B cell (primary cell): ENCODE data around the gene CERS1. TPM values are rescaled to one million over a fixed set of nuclear protein-coding genes. Genes with fewer than 3 reads are reported as not detected.

Source experiments
- ATAC-seq: fragments of 200-7000 bp; cut with Tn5 transposase; one replicate; pipeline ENCODE4 v1.10.0; 2021; ENCODE audit warnings: low read depth, mild to moderate bottlenecking, moderate number of reproducible peaks, moderate library complexity
- CTCF ChIA-PET: fragments of 350-600 bp; sonication (Branson Sonifier 250); formaldehyde crosslinking; loops from one replicate; lab custom pipeline; 2021; ENCODE audit warnings: antibody characterized with exemption, inconsistent platforms; lab: Charles Lee
- POLR2A ChIA-PET: fragments of 350-600 bp; sonication (Branson Sonifier 250); formaldehyde crosslinking; loops from one replicate; lab custom pipeline; 2021; ENCODE audit warnings: antibody characterized with exemption; lab: Charles Lee
- DNase-seq: peaks from one replicate; pipeline ENCODE4 v3.0.0; 2013
- H2AFZ ChIP-seq: 2 replicates; pipeline ENCODE4 v1.6.1; 2012; ENCODE audit warnings: mild to moderate bottlenecking, low read depth, low read length; ENCODE audit not compliant: insufficient read depth, poor library complexity, severe bottlenecking
- H3K27ac ChIP-seq, 2 donors: 1 replicate in 1 of 2; 2 replicates in 1 of 2; pipeline ENCODE4 v1.5.1; 2012 to 2013; ENCODE audit warnings: low read length in 2 of 2, mild to moderate bottlenecking in 2 of 2, moderate library complexity in 1 of 2
- H3K27me3 ChIP-seq, 4 experiments: fragments of 200-600 bp in 1 of 4; sonication (generic) in 1 of 4; replicated peaks in 1 of 4; 1 replicate in 2 of 4; 2 replicates in 2 of 4; pipeline versions ENCODE4 v1.6.1 to v1.7.0; 2013 to 2016; ENCODE audit warnings: low read length in 3 of 4, mild to moderate bottlenecking in 2 of 4, mixed read lengths in 1 of 4, moderate library complexity in 1 of 4; ENCODE audit not compliant: insufficient read depth in 4 of 4, control insufficient read depth in 3 of 4; ENCODE audit errors: control extremely low read depth in 1 of 4
- H3K36me3 ChIP-seq, 2 experiments: replicated peaks in 1 of 2; 1 replicate in 1 of 2; 2 replicates in 1 of 2; pipeline versions ENCODE4 v1.6.1 to v1.7.1; 2013; ENCODE audit warnings: low read length in 1 of 2; ENCODE audit not compliant: insufficient read depth in 2 of 2, control insufficient read depth in 1 of 2; ENCODE audit errors: control extremely low read depth in 1 of 2, extremely low read depth in 1 of 2
- H3K4me1 ChIP-seq, 2 donors: fragments of 200-600 bp in 1 of 2; sonication (generic) in 1 of 2; 1 replicate in 1 of 2; 2 replicates in 1 of 2; pipeline versions ENCODE4 v1.5.1 to v1.6.1; 2013 to 2017; ENCODE audit warnings: low read length in 2 of 2; ENCODE audit not compliant: control insufficient read depth in 2 of 2, insufficient read depth in 2 of 2
- H3K4me2 ChIP-seq: replicated peaks from 2 replicates; pipeline ENCODE3; 2012; ENCODE audit warnings: mild to moderate bottlenecking, low read depth, low read length; ENCODE audit not compliant: poor library complexity, severe bottlenecking
- H3K4me3 ChIP-seq, 5 experiments: fragments of 200-600 bp in 1 of 5; sonication (generic) in 1 of 5; 1 replicate in 3 of 5; 2 replicates in 2 of 5; pipeline versions ENCODE4 v1.5.1 to v1.7.0; 2011 to 2016; ENCODE audit warnings: low read length in 4 of 5, mild to moderate bottlenecking in 4 of 5, low read depth in 2 of 5, control low read depth in 1 of 5, moderate library complexity in 1 of 5; ENCODE audit not compliant: insufficient read depth in 1 of 5; ENCODE audit errors: control extremely low read depth in 1 of 5, extremely low read depth in 1 of 5
- H3K79me2 ChIP-seq: fragments of 200-600 bp; sonication (generic); one replicate; pipeline ENCODE4 v1.6.0; 2016; ENCODE audit warnings: low read length; ENCODE audit not compliant: control insufficient read depth, insufficient read depth
- H3K9ac ChIP-seq: fragments of 200-600 bp; sonication (generic); 2 replicates; pipeline ENCODE4 v1.6.1; 2017; ENCODE audit warnings: mild to moderate bottlenecking, low read length, moderate library complexity
- H3K9me3 ChIP-seq, 3 donors: one replicate each; pipeline versions ENCODE4 v1.6.1 to v1.7.1; 2013; ENCODE audit warnings: low read length in 2 of 3; ENCODE audit not compliant: control insufficient read depth in 2 of 3, insufficient read depth in 1 of 3; ENCODE audit errors: control extremely low read depth in 1 of 3
- H4K20me1 ChIP-seq: 2 replicates; pipeline ENCODE4 v1.6.0; 2012; ENCODE audit warnings: mild to moderate bottlenecking, low read length; ENCODE audit not compliant: insufficient read depth, control insufficient read depth, poor library complexity, severe bottlenecking
- H3K27ac Mint-ChIP-seq: one replicate; pipeline ENCODE4 v1.8.0; 2021; ENCODE audit warnings: mixed read lengths
- H3K27me3 Mint-ChIP-seq: one replicate; pipeline ENCODE4 v1.8.0; 2021; ENCODE audit warnings: mixed read lengths
- H3K4me1 Mint-ChIP-seq: one replicate; pipeline ENCODE4 v1.8.0; 2021; ENCODE audit warnings: mixed read lengths
- H3K4me3 Mint-ChIP-seq: one replicate; pipeline ENCODE4 v1.8.0; 2021; ENCODE audit warnings: mixed read lengths
- H3K9me3 Mint-ChIP-seq: one replicate; pipeline ENCODE4 v1.8.0; 2022; ENCODE audit warnings: mixed read lengths; ENCODE audit not compliant: insufficient read depth
- CTCF ChIP-seq: fragments of 200-600 bp; IDR thresholded peaks from one replicate; pipeline ENCODE4 v1.8.0; 2022; ENCODE audit warnings: antibody characterized with exemption, mild to moderate bottlenecking
- EZH2 ChIP-seq: IDR thresholded peaks from 2 replicates; pipeline ENCODE4 v1.6.1; 2012; ENCODE audit warnings: borderline replicate concordance, low read depth, mild to moderate bottlenecking, moderate library complexity, low read length; ENCODE audit not compliant: insufficient read depth, poor library complexity, severe bottlenecking
- WGBS: methylation state at CpG from one replicate; pipeline ENCODE4 v1.1.5; 2013; ENCODE audit warnings: missing lambda C conversion rate; ENCODE audit not compliant: insufficient coverage; 5-methylcytosine and 5-hydroxymethylcytosine counted together
- intact Hi-C: fragments of 100-400 bp; cut with micrococcal nuclease; formaldehyde crosslinking; loops from one replicate; pipeline ENCODE4 v1.10.0; 2022
- polyA plus RNA-seq: library from polyadenylated mRNA; depleted of rRNA; stranded (reverse); fragments of >200 nt; gene quantifications from 2 replicates; pipeline ENCODE4 v1.2.3, GENCODE V29; 2012
- total RNA-seq, 2 donors: library from RNA; stranded (reverse); fragments of 120-200 nt in 1 of 2; gene quantifications; 1 replicate in 1 of 2; 2 replicates in 1 of 2; pipeline versions ENCODE4 v1.2.3 to v1.2.4, GENCODE V29; 2013 to 2022

Gene CERS1
- total and polyA plus RNA-seq, 2 donors (not counting 1 experiment from before 2014, with no cell fraction given): not detected

- ATAC-seq (no peak), DNase-seq (no peak)
- Histone ChIP-seq H3K4me3 (no peak overlapping the region), H3K9me3 (peaks cover 0 to 2% (median 0%) of the 10 kb centered on the region in 3 donors), H2AFZ (no peak overlapping the region), H3K9ac (no peak overlapping the region), H3K4me1 (peaks cover 9 to 12% of the 10 kb centered on the region in 2 donors), H3K27ac (no peak overlapping the region), H3K36me3 (peaks cover 1 to 46% of the 10 kb centered on the region in 2 experiments), H3K4me2 (no peak overlapping the region), H3K79me2 (peaks cover 4% of the 10 kb centered on the region), H3K27me3 (peaks cover 0 to 11% (median 4%) of the 10 kb centered on the region in 4 experiments), H4K20me1 (peaks cover 26% of the 10 kb centered on the region)
- no peak overlapping the region for H3K4me3 Mint-ChIP-seq
- no peak overlapping the region for H3K27ac Mint-ChIP-seq
- H3K9me3 Mint-ChIP-seq: no peaks in the 10 kb centered on the region
- peaks cover 16% of the 10 kb centered on the region for H3K27me3 Mint-ChIP-seq
- WGBS: 95% methylated on average over 19 of the region's 20 CpGs
- peaks cover 11% of the 10 kb centered on the region for H3K4me1 Mint-ChIP-seq
- intact Hi-C loops: no loop called here
- CTCF ChIA-PET: no interaction called here
- TF ChIP-seq CTCF (no peak), EZH2 (no peak)
- POLR2A ChIA-PET: no interaction called here
Measured at GRCh38 chr19:18899624-18900560, 3.9 kb upstream of the CERS1 start.
